Placental epithelial cell (primary cell): ENCODE measurements around the gene SLAMF6. TPM values are rescaled to one million over a fixed set of nuclear protein-coding genes. Genes with fewer than 3 reads are reported as not detected.

ENCODE experiments used
- total RNA-seq: library from RNA; depleted of rRNA; stranded (reverse); fragments of >200 nt; gene quantifications from 2 replicates; pipeline ENCODE4 v1.2.3, GENCODE V29; 2012

The SLAMF6 gene
- not detected in 2 replicates for total RNA-seq

DNA sequence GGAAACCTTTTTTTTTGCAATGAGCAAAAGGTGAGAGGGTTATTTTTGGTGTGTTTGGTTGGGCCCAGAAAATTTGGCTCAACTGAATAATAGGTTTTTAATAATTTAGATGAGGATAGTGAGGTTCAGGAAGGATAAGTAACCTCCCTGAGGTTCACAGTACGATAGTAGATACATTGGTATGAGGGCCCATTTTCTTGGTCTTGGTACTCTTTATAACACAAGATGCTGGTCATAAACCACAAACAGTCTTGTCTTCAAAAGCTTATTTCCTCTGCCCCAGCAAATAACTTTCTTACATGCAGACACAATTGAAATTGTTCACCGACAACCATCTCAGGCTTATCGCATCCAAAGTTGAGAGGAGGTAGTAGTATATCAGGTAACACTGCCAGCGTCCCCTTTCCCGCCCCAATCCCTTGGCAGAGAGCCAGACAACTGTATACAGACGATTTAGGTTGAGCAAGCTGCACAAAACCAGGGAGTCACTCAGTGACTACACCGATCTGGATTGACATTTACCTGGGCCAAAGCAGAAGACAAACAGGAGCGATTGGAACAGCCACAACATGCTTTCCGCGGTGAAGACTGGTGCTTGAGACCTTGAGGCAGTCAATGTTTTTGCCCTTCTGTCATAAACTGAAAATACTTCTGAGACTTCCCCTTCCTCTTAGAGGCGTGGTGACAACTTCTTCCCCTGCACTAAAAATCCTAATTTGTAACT, at the start of gene SLAMF6:
Gene SLAMF6, minus strand, starts transcription at position 634 of the 724 bp plus-strand sequence. Its CDS starts 63 bp downstream, at position 571.

Other genes starting within 250 kb of the SLAMF6 start
- gene PEX19, start 238.1 kb downstream of the SLAMF6 start, total RNA-seq = 30.2 and 63.1 TPM in 2 replicates
- gene COPA, start 180.0 kb downstream of the SLAMF6 start, total RNA-seq = 259 and 297 TPM in 2 replicates
- 108 and 145 TPM in 2 replicates for gene NCSTN, start 179.9 kb downstream of the SLAMF6 start, total RNA-seq
- under 0.01 and 0.11 TPM in 2 replicates for gene NHLH1, start 156.2 kb downstream of the SLAMF6 start, total RNA-seq
- 6.5 and 7.1 TPM in 2 replicates for gene VANGL2, start 122.7 kb downstream of the SLAMF6 start, total RNA-seq
- gene CD84, start 56.2 kb upstream of the SLAMF6 start, total RNA-seq = 0.39 TPM in 1 of 2 replicates, not detected in the other
- gene SLAMF1, start 123.8 kb upstream of the SLAMF6 start, total RNA-seq = not detected in 2 replicates
- not detected in 2 replicates for gene CD48, start 188.6 kb upstream of the SLAMF6 start, total RNA-seq
- 0.11 TPM in 1 of 2 replicates, not detected in the other for gene SLAMF7, start 216.0 kb upstream of the SLAMF6 start, total RNA-seq